ENCODE data around the gene TAS2R38.

Gene TAS2R38

DNA sequence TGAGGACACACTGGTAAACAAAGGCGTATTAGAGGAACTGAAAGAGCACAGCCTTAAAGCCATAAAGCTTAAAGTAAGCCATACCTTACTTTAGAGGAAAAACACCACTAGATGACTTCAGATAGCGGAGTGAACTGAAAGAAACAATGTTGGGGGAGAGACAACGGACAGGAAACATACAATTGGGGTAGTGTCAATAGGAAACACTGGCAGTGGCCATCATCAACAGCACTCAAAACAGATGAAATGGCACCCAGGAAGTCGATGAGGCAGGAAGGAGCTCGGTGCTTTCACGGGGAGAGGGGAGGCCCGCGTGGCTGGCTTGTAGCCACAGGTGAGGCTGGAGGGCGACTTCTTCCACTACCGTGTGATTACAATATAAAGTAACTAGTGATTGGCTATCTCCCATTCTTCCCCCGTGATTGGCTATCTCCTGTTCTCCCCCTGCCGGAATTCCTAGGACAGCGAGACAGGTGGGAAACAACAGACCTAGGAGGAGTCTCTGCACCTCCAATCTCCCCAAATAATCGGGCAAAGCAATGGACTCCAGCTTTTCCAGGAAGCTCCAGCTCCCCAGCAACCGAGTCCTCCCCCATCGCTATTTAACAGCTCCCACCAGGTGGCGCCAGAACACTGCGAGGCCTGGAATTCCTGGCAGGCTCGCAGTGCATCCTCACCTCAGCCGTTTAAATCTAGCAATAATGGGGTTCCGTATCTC, 2.4 kb upstream of the TAS2R38 start:
- DNase-seq = peak; percentile 30

DNA sequence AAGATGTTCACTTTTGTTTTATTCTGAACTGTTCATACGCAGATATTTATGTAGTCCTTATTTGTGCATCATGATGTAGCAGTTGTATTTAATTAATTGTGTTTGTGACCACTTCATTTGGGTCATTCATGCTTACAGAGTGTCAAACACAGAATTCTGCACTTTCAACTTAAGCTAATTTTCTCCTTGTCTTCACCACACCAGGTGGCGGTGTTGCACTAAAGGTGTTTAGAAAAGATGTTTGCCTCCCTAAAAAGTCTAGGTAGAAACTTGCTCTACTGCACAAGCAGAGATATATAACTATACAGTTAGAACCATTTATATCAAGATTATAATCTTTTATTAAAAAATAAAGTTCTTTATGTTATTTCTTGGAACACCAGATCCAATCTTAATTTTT, 1.3 kb upstream of the TAS2R38 start:
- no peak for DNase-seq

- DNase-seq = no peak
These were observed 12.7 kb downstream of the TAS2R38 start for GRCh38 chr7:141960687-141961422.

- DNase-seq = no peak
These were observed 17.5 kb downstream of the TAS2R38 start for GRCh38 chr7:141956084-141956483.

DNA sequence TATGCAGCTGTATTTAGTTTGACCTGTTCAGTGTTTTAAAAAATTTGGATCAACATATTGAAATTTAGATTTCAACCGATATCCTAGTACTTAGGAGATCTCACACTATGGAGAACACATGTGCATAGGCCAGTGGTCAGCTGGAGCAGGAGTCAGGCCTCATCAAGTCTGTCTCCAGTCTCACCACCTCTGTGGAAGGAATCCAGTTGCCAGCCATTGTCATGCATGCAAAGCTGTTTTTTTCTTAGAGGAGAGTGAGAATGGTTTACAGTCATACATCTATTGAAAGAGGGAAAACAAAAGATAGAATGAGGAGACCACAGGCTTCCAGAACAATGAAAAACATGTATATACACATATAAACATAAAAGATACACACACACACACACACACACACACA, 19.2 kb downstream of the TAS2R38 start:
- DNase-seq = no peak

DNA sequence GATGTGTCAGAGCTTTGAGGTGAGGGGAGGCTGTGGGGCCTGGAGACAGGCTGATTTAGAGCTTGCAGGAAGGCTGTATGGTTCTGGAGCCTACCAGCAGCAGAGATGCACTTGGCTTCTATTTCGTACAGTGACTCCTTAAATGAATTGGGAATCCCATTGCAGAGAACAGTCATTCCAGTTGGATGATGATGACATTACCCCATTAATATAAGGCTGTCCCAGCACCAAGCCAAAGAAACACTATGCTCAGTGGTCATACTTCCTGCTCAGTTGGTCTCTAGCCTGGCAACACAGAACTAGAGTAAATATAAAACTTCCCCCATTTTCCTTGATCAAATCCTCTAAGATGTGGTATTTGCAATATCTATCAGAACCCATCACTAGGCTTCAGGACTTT, 21.1 kb downstream of the TAS2R38 start:
- no peak for DNase-seq

- DNase-seq = no peak
These were observed 22.8 kb downstream of the TAS2R38 start for GRCh38 chr7:141950806-141951205.

- DNase-seq = no peak
These were observed 23.7 kb downstream of the TAS2R38 start for GRCh38 chr7:141949911-141950310.

- no peak for DNase-seq
These were observed 24.1 kb downstream of the TAS2R38 start for GRCh38 chr7:141949451-141949850.

- DNase-seq = no peak
These were observed 24.6 kb downstream of the TAS2R38 start for GRCh38 chr7:141949021-141949420.

GRCh38 chr7:141946796-141947195, 26.8 kb downstream of the TAS2R38 start, which contains the start of gene CLEC5A:
Gene CLEC5A, minus strand, starts transcription at chr7:141946974. Its CDS starts 682 bp downstream, at chr7:141946292.
- DNase-seq = no peak

GRCh38 chr7:141945356-141945755, 28.2 kb downstream of the TAS2R38 start:
- no peak for DNase-seq

GRCh38 chr7:141944811-141945210, 28.8 kb downstream of the TAS2R38 start:
- no peak for DNase-seq

DNA sequence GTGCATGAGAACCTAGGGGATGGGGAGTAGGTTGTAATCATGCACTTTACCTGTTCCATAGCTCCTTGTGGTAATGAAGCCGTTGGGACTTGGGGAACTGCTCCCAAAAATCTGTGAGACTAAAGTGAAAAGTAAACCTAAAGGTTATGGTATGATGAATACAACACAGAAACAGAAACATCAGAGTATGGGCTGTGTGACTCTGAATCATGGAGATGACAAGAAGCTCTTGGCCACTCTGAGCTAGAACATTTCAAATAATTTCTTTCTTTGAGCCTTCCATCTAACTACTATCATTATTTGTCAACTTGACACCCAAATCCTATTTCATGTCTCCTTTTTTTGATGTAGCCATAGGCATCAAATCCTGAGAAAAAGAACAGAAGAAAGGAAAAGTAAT, 29.7 kb downstream of the TAS2R38 start:
- no peak for DNase-seq

GRCh38 chr7:141941075-141941474, 32.5 kb downstream of the TAS2R38 start:
- DNase-seq = no peak

GRCh38 chr7:141930211-141930610, 43.4 kb downstream of the TAS2R38 start:
- DNase-seq = no peak

DNA sequence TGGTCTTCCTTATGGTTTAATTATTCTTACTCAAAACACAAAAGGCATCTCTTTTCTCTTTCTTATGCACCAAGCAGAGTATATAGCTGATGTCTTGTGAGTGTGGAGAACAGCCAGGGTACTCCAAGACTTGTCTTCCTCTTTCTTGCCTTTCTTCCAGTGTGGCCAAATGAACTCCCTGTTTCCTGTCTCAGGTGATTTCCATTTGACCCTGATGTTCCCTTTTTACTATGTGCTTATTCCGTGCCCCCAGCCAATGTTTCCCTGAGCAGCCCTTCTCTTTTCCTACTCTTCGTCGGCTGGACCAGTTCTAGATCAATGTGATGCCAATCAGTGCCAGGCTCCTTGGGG, 44.8 kb downstream of the TAS2R38 start:
- DNase-seq = no peak

- DNase-seq = no peak
These were observed 45.3 kb downstream of the TAS2R38 start for GRCh38 chr7:141928146-141928844.
